KG1 (cell line): ENCODE data around the gene CFAP97D2.

Experiments
- DNase-seq: peaks from one replicate; lab custom pipeline; 2025; lab: John Stamatoyannopoulos, UW

CFAP97D2 gene

GRCh38 chr13:114200399-114200911 is 21.4 kb downstream of the CFAP97D2 start:
- no peak for DNase-seq

GRCh38 chr13:114202581-114202980 is 23.5 kb downstream of the CFAP97D2 start:
- DNase-seq = no peak

GRCh38 chr13:114203536-114203935 is 24.5 kb downstream of the CFAP97D2 start:
- no peak for DNase-seq

GRCh38 chr13:114204894-114205293 is 25.8 kb downstream of the CFAP97D2 start:
- DNase-seq = no peak

- no peak for DNase-seq
Measured at GRCh38 chr13:114208134-114208533, 29.1 kb downstream of the CFAP97D2 start.

GRCh38 chr13:114211446-114212157 is 32.5 kb downstream of the CFAP97D2 start:
- no peak for DNase-seq

- DNase-seq = no peak
Measured at GRCh38 chr13:114212158-114212495, 33.1 kb downstream of the CFAP97D2 start.

- no peak for DNase-seq
Measured at GRCh38 chr13:114213980-114214379, 34.9 kb downstream of the CFAP97D2 start.

GRCh38 chr13:114219392-114219791 is 40.3 kb downstream of the CFAP97D2 start:
- no peak for DNase-seq

GRCh38 chr13:114222461-114222968 is 43.5 kb downstream of the CFAP97D2 start:
- no peak for DNase-seq

- no peak for DNase-seq
Measured at GRCh38 chr13:114224201-114224600, 45.1 kb downstream of the CFAP97D2 start.

GRCh38 chr13:114225610-114226009 is 46.6 kb downstream of the CFAP97D2 start:
- DNase-seq = no peak

- no peak for DNase-seq
Measured at GRCh38 chr13:114226088-114226487, 47.0 kb downstream of the CFAP97D2 start.

- DNase-seq = peak; percentile 59
Measured at GRCh38 chr13:114226699-114227323, 47.8 kb downstream of the CFAP97D2 start.

- DNase-seq = no peak
Measured at GRCh38 chr13:114227528-114227927, 48.5 kb downstream of the CFAP97D2 start.

GRCh38 chr13:114228176-114228575 is 49.1 kb downstream of the CFAP97D2 start:
- DNase-seq = no peak

GRCh38 chr13:114229506-114229905 is 50.4 kb downstream of the CFAP97D2 start:
- no peak for DNase-seq

GRCh38 chr13:114230117-114230516 is 51.1 kb downstream of the CFAP97D2 start:
- DNase-seq = no peak

GRCh38 chr13:114230575-114230974 is 51.5 kb downstream of the CFAP97D2 start:
- DNase-seq = no peak

GRCh38 chr13:114231886-114232285 is 52.8 kb downstream of the CFAP97D2 start:
- DNase-seq = no peak

- no peak for DNase-seq
Measured at GRCh38 chr13:114234266-114234644, 55.2 kb downstream of the CFAP97D2 start.

GRCh38 chr13:114234645-114235421 is 55.8 kb downstream of the CFAP97D2 start, which contains the start of gene CDC16:
CDC16 (plus strand) TSS chr13:114234897; CDS start chr13:114235085, 188 bp downstream.
- peak; percentile 72 for DNase-seq

GRCh38 chr13:114235697-114236096 is 56.6 kb downstream of the CFAP97D2 start:
- no peak for DNase-seq
